HG03378 (cell line): ENCODE results near the gene CFAP61.
"Not testable (repeated sequence)": the region's sequence is repeated elsewhere in the genome, so short reads cannot be mapped to it uniquely, and the experiment has no call there.

Source experiments
- ATAC-seq: cut with Tn5 transposase; IDR thresholded peaks from one replicate; pipeline ENCODE4 v1.9.1; 2021; ENCODE audit warnings: mild to moderate bottlenecking, moderate library complexity; ENCODE audit not compliant: unreplicated experiment

Gene CFAP61

GRCh38 chr20:20209684-20210083, 157.4 kb downstream of the CFAP61 start:
- no peak for ATAC-seq

- no peak for ATAC-seq
These were observed 158.0 kb downstream of the CFAP61 start for GRCh38 chr20:20210327-20210726.

- no peak for ATAC-seq
These were observed 158.6 kb downstream of the CFAP61 start for GRCh38 chr20:20210943-20211273.

GRCh38 chr20:20211274-20211987, 159.1 kb downstream of the CFAP61 start:
- no peak for ATAC-seq

GRCh38 chr20:20211988-20212518, 159.7 kb downstream of the CFAP61 start:
- ATAC-seq, result no peak

- ATAC-seq, result no peak
These were observed 160.4 kb downstream of the CFAP61 start for GRCh38 chr20:20212675-20213096.

- ATAC-seq, result no peak
These were observed 161.3 kb downstream of the CFAP61 start for GRCh38 chr20:20213526-20214121.

GRCh38 chr20:20214757-20215275, 162.5 kb downstream of the CFAP61 start:
- no peak for ATAC-seq

- ATAC-seq, result no peak
These were observed 163.8 kb downstream of the CFAP61 start for GRCh38 chr20:20215976-20216727.

GRCh38 chr20:20216941-20217340, 164.6 kb downstream of the CFAP61 start:
- ATAC-seq, result no peak

GRCh38 chr20:20217621-20218020, 165.3 kb downstream of the CFAP61 start:
- no peak for ATAC-seq

- not testable (repeated sequence) for ATAC-seq
These were observed 165.8 kb downstream of the CFAP61 start for GRCh38 chr20:20218106-20218505.

GRCh38 chr20:20219016-20219415, 166.7 kb downstream of the CFAP61 start:
- no peak for ATAC-seq

- no peak for ATAC-seq
These were observed 167.8 kb downstream of the CFAP61 start for GRCh38 chr20:20220134-20220533.

GRCh38 chr20:20223981-20224380, 171.6 kb downstream of the CFAP61 start:
- ATAC-seq, result no peak

GRCh38 chr20:20224806-20225205, 172.5 kb downstream of the CFAP61 start:
- ATAC-seq, result no peak

- no peak for ATAC-seq
These were observed 173.2 kb downstream of the CFAP61 start for GRCh38 chr20:20225325-20226043.

GRCh38 chr20:20226554-20226953, 174.2 kb downstream of the CFAP61 start:
- no peak for ATAC-seq

GRCh38 chr20:20227013-20227571, 174.8 kb downstream of the CFAP61 start:
- ATAC-seq, result no peak

GRCh38 chr20:20228351-20228750, 176.0 kb downstream of the CFAP61 start:
- ATAC-seq, result no peak

- no peak for ATAC-seq
These were observed 177.3 kb downstream of the CFAP61 start for GRCh38 chr20:20229595-20229994.
